Measurements from ENCODE around the gene USPL1.

Gene USPL1

GRCh38 chr13:30618930-30619279, 1.2 kb downstream of the USPL1 start:
- DNase-seq (ENCODE audit: extremely low spot score) = no peak
- ChIA-PET POLR2A (interaction anchor here (0.6 kb wide), 1 partner anchor 14 kb away, joined by 6 read pairs; no protein-coding TSS in a partner anchor), CTCF (interaction anchor here (2.1 to 3.1 kb wide), 2 partner anchors 11 to 486 kb away, joined by 10 to 11 read pairs; no protein-coding TSS in a partner anchor)
- no peak for TF ChIP-seq CTCF (IDR thresholded peaks at IDR 0.05; ENCODE audit: control extremely low read depth, extremely low read depth, low read depth, missing control alignments)

- DNase-seq (ENCODE audit: extremely low spot score) = no peak
- no peak for TF ChIP-seq CTCF (IDR thresholded peaks at IDR 0.05; ENCODE audit: control extremely low read depth, extremely low read depth, low read depth, missing control alignments)
- POLR2A ChIA-PET = no interaction called here
- CTCF ChIA-PET = interaction anchor here (0.8 to 1.0 kb wide), 2 partner anchors 10 to 15 kb away, joined by 3 read pairs; no protein-coding TSS in a partner anchor
Observed at GRCh38 chr13:30619731-30620130, 2.0 kb downstream of the USPL1 start.

GRCh38 chr13:30620941-30621340, 3.2 kb downstream of the USPL1 start:
- ChIA-PET CTCF (no interaction called here), POLR2A (interaction anchor here (0.5 kb wide), 1 partner anchor 99 kb away, joined by 3 read pairs; no protein-coding TSS in a partner anchor)
- DNase-seq (ENCODE audit: extremely low spot score) = no peak

GRCh38 chr13:30622551-30622950, 4.8 kb downstream of the USPL1 start:
- no peak for DNase-seq (ENCODE audit: extremely low spot score)
- ChIA-PET CTCF (interaction anchor here (1.4 kb wide), 1 partner anchor 11 kb away, joined by 5 read pairs; no protein-coding TSS in a partner anchor), POLR2A (no interaction called here)
- TF ChIP-seq CTCF (IDR thresholded peaks at IDR 0.05; ENCODE audit: control extremely low read depth, extremely low read depth, low read depth, missing control alignments) = no peak

More at GRCh38 chr13:30620941-30621340, 3.2 kb downstream of the USPL1 start:
- no peak for TF ChIP-seq CTCF (IDR thresholded peaks at IDR 0.05; ENCODE audit: control extremely low read depth, extremely low read depth, low read depth, missing control alignments)

GRCh38 chr13:30623392-30623791, 5.7 kb downstream of the USPL1 start:
- no peak for TF ChIP-seq CTCF (IDR thresholded peaks at IDR 0.05; ENCODE audit: control extremely low read depth, extremely low read depth, low read depth, missing control alignments)
- CTCF ChIA-PET = interaction anchor here (1.1 to 1.4 kb wide), 3 partner anchors 10 to 14 kb away, joined by 3 to 5 read pairs (median 3); no protein-coding TSS in a partner anchor
- no peak for DNase-seq (ENCODE audit: extremely low spot score)
- POLR2A ChIA-PET = no interaction called here

GRCh38 chr13:30624630-30625029, 6.9 kb downstream of the USPL1 start:
- CTCF ChIA-PET = interaction anchor here (0.7 kb wide), 1 partner anchor 17 kb away, joined by 3 read pairs; no protein-coding TSS in a partner anchor
- DNase-seq (ENCODE audit: extremely low spot score) = no peak
- POLR2A ChIA-PET = interaction anchor here (0.6 kb wide), 1 partner anchor 377 kb away, joined by 5 read pairs; no protein-coding TSS in a partner anchor
- no peak for TF ChIP-seq CTCF (IDR thresholded peaks at IDR 0.05; ENCODE audit: control extremely low read depth, extremely low read depth, low read depth, missing control alignments)

Measured in GM10248 (cell line).